K562 (cell line): ENCODE measurements around the gene PARD3B.

Experiments used
- CBX2 ChIP-seq: fragments of 200-600 bp; sonication (generic); IDR thresholded peaks from one replicate; pipeline ENCODE4 v1.6.1; 2012; ENCODE audit warnings: mild to moderate bottlenecking, low read length, inconsistent platforms; ENCODE audit not compliant: insufficient read depth, poor library complexity, severe bottlenecking
- FOXK2 ChIP-seq, 2 experiments: fragments of 450-650 bp; IDR thresholded peaks in 1 of 2; conservative IDR thresholded peaks in 1 of 2; 2 replicates each; pipeline ENCODE4 v1.6.1; 2016; ENCODE audit warnings: low read depth in 2 of 2, mild to moderate bottlenecking in 1 of 2
- HDAC2 ChIP-seq: fragments of 450-650 bp; IDR thresholded peaks from 2 replicates; pipeline ENCODE4 v1.6.1; 2016; ENCODE audit warnings: mild to moderate bottlenecking
- SRF ChIP-seq, 2 experiments: fragments of 250-450, 450-650 bp in 1 of 2; sonication (Bioruptor Pico) in 1 of 2; sonication (generic) in 1 of 2; formaldehyde crosslinking; IDR thresholded peaks; 2 replicates each; pipeline versions ENCODE4 v1.5.0 to v1.5.1; 2020 to 2022; ENCODE audit warnings: mild to moderate bottlenecking in 1 of 2, missing genetic modification reagents in 1 of 2

DNA sequence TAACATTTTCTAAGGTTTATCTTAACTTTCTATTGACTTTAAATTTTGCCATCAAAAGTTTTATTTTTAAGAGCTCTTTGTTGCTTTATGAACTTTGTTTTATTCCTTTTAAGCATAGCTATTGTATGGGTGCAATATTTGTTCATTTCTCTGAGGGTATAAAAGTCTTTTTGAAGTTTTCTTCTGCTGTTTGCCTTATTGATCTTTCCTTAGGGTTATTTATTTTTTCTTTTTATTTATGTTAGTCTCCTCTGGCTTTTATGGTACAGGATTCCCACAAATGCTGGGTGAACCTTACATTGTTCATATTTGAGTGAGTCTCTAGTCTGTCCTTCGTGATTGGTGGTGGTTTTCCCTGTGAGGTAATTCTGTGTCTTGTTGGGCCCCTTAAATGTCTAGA is 68.4 kb downstream of the PARD3B start:
- TF ChIP-seq FOXK2 (conservative IDR thresholded peaks at IDR 0.05 in 1 of 2, IDR thresholded peaks at IDR 0.05 in 1 of 2; ENCODE audit: low read depth in 2 of 2) (no peak), HDAC2 (no peak), CBX2 (no peak), SRF (CRISPR knock-in tag; IDR thresholded peaks at IDR 0.05) (no peak)
